Muscle of back (tissue), 11 donors: ENCODE data around the gene ZNF319. TPM values are rescaled to one million over a fixed set of nuclear protein-coding genes. Genes with fewer than 3 reads are reported as not detected.
"Not testable (repeated sequence)": the region's sequence is repeated elsewhere in the genome, so short reads cannot be mapped to it uniquely, and the experiment has no call there.

Experiments used
- DNase-seq, 3 donors: peaks; one replicate each; pipeline versions ENCODE4 v3.0.0 to v3.0.0-alpha.2; 2013
- polyA plus RNA-seq, 10 donors: library from polyadenylated mRNA; unstranded; fragments of 120-200 nt; gene quantifications; one replicate each; pipeline ENCODE4 v1.2.1, GENCODE V29; 2013; ENCODE audit not compliant: insufficient read length in 10 of 10

The ZNF319 gene
- polyA plus RNA-seq, 10 donors: 4.6 to 7.7 (median 6.5) TPM

DNA sequence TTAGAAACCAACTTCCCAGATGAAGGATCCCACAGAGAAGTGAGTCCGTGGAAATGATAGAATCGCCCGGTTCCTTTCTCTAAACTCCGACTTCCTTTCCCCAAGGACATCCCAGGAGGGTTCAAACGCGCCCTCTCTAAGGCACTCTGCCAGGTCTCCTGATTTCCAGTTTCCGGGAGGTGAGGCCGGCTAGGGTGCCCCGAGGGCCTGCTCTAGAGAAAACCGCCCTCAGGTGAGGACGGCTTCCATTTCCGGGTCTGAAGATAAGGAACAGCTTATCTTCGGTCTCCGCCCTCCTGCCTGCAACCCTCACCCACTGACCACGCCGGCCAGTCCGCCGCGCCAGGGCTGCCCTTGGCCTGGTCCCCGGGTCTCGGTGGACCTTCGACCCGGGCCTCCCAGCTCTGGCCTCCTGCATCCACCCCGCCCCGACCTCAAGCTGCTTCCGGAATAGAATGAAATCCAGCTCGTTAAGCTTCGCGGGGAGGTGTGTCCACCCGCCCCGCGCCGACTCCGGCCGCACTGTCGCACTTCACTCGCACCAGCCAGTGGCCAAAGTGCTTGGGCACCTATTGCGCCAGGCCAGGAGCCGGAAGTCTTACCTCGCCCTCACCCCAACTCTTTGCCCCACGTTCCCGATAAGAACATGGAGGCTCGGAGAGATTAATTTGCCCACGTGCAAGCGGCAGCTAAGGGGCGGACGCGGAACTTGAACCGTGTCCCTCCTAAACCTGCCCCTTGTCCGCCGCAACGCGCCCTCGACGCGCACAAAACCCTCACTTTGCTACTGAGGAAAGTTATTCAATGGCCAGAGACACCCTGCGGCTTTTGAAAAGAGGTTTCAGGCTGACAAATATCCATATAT, 24.2 kb upstream of the ZNF319 start:
- DNase-seq: no peak

DNA sequence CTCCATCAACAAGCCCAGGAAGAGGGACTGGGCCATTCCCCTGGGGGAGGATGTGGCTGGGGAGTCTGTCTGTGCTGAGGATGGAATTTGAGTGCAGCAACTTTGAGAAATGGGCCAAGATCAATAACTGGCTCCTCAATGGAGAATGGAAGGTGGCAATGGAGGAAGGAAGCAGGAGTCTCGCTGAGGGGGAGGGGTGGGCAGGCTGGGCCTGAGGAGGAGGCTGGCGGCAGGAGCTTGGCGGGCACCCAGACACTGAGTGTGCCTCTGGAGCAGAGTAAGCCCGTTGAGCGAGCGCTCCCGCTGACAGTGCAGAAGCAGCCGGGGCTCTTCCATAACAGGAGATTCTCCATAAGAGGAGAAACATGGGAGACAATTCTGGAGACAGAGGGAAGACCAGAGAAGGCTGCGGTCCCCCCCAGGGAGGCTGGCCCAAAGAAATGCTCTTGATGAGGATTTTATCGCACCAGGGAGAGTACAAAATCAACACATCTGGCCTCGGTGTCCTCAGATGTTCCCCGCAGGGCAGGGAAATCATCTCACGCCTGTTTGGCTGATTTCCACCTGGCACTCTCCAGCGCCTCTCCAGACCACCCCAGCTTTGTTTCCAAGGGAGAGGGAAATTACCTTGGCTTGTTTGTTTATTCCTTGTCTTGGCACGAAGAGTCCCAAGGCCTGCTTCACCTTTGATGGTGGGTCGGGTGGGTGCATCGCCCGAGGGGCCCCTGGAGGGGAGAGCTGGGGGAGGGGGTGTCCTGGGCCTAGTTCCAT, 22.3 kb upstream of the ZNF319 start:
- peak in 1 of 3 donors; percentile 56 for DNase-seq

DNA sequence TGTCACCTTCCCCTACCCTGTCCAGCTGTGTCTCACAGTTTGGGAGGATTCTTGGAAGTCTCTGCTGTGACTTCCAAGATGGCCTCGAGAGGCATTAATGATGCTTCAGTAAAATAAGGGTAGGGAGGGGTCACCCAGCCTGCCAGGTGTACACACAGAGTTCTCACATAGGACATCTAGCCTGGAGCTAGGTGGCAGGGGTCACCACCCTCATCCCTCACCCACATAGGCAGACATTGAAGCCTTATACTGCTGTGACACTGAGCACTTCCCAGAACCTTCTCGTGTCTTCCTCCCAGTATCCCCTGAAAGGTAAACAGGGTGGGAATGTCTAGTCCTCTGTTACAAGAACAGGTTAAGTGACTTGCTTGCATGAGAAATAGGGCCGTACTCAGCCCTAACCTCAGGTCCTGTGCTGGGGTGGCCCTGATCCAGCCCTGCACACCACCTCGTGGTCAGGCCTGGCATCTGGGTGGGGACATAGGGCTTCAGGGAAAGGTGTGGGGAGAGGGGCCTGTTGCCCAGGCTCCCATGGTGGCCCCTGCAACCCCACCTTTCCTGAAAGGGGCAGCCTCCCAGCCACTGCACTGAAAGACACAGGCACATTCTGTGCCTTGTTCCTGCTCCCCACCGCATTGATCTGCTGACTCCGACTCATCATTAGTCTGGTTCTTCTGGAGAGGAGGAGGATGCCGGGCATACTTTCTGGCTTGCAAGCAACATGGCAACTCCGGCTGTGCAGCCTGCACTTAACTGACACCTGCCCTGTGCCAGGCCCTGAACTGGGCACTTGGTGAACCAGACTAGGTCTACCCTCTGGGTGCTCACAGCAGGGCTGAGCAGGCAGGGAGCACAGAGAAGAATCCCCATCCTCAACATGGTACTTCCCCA, 21.4 kb upstream of the ZNF319 start:
- no peak for DNase-seq

DNA sequence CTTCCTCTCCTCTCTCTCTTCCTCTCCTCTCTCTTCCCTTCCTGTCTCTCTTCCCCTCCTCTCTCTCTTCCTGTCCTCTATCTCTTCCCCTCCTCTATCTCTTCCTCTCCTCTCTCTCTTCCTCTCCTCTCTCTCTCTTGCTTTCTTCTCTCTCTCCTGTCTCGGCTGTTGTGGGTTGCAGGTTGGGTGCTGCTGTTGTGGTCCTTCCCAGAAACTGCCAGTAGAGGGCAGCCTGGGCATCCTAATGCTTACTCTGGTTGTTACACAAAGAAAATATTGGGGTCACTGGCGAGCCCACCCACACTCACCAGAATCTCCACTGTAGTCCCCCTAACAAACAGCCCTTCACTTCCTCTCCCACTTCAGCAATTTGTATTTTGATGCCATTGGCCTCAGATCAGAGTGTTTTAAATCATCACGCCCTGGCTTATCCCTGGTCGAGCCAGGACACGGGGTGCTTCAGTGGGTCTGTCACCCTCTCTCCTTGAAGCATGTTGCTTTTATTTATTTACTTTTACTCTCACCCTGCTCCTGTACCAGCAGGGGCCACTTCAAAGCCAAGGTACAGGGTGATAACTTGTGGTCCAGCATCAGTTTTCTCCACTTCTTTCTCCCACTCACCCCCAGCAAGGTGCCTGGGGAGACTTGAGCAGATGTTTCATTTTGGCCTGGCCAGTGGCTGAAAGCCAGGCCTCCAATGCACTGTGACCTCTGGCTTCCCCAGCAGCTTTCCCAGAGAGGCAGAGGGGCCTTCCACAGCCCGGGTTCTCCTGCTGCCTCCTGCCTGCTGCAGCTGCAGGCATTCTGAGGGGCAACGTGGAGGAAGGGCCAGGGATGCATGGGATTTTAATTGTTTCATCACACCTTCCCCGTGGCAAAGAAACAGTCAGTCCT, 20.4 kb upstream of the ZNF319 start:
- DNase-seq: peak in 2 of 3 donors; percentile 58 to 80

DNA sequence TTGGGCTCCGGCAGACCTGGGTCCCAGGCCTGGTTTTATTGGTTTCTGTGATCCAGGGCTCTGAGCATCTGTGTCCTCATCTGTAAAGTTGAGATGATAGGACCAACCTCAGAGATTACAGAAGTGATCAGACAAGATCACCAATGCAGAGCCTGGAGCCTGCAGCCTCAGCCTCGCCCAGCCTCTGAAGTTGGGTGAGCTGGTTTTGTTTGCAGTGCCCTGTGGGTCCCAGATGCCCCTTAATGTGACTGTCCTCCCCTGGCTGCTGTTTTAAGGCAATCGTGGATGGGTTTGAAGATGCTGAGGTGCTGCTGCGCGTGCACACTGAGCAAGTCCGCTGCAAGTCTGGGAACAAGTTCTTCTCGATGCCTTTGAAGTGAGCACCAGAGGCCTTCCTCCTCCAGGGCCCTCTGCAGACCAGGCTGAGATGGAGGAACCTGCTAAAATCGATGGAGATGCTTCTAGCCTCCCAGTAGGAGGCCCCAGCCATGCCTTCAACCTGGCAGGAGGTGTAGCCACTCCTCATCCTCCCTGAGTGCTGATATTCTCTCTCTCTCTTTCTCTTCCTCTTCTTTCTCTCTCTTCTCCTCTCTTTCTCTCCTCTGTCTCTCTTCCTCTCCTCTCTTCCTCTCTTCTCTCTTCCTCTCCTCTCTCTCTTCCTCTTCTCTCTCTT, 19.5 kb upstream of the ZNF319 start:
- no peak for DNase-seq

DNA sequence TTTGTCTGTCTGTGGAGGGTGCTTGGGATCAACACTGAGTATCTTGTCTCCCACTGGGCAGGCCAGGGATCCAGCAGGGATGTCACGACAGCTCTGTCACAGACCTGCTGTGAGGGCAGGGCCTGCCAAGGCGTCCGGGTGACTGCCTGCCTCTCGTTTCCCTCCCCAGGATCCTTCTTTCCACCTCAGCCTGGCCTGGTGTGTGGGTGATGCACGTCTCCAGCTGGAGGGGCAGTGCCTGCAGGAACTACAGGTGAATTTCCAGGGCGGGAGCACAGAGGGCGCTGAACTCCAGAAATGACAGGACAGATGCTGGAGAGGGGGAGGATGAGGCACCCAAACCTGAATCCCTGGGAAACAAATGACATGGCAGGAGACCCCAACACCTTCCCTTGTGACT, 18.3 kb upstream of the ZNF319 start:
- no peak for DNase-seq

DNA sequence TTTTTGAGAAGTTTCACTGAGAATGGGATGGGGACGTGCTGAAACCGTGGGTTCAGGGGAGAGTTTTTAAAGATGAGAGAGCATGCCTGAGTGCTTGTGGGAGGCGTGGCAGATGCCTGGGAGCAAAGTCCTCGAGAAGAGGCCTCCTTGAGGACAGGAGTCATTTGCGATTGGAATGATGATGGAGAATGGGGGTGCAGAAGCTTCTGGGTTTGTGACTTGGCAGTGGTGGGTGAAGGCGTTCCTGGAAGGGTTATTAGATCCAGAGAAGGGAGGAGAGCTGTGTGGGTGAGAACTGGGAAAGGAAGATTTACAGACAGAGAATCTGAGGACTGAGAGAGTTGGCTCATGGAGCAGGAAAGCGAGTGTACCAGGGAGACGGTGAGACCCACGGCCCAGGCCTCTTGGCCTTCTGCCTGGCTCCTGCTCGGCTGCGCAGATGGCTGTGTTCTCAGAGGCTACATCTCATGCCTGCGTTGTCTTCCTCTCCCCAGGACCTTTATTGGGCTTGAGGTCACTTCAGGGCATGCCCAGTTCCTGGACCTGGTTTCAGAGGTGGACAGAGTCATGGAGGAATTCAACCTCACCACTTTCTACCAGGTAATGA, 16.5 kb upstream of the ZNF319 start:
- DNase-seq: no peak

DNA sequence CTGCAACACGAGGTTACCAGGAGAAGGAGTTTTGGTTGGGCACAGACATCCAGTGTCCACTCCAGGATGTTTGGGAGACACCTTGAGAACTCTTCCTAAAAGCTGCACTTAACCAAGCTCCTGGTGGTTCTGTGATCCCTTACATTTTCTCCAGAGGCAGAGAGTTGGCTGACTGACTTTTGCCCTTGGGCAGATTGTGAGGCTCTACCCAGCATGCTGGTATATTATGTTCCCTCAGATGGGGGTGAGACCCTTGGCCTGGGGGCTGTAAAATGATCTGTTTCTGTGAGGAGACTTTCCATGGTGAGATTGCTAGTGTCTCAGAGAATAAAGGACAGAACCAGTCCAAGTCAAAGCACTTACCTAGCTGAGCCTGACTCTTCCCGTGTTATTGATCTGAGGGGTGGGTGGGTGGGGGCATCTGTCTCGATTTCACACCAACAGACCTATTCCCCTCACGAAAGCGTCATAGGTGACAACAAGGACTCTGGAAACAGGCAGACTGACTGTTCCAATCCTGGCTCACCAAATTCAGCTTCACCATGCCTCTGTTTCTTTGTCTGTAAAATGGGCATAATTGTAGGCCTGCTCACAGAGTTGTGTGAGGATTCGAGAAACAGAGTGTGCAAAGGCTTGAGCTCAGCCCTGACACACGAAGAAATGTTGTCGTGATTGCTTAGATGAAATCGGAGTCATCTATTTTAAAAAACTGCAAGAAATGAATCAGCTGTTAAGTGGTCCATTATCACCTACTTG, 12.9 kb upstream of the ZNF319 start:
- DNase-seq: no peak

DNA sequence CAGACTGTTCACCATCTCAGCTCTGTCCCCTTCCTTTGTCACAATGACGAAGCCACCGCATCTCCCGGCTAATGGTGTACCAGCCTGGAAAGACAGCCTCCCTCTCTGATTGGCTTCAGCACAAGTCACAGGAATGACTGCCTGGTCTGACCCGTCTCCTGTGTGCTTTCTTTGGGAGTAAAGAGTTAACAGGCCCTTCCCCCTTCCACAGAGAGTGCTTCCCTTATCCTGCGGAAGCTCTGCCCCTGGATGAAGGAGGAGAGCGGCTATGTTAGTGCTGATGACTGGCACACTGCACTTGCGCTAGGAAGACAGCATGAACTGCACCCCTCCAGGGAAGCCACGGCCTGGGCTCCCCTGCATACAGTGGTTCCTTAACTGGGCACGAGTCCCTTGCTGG, 12.0 kb upstream of the ZNF319 start:
- DNase-seq: no peak

DNA sequence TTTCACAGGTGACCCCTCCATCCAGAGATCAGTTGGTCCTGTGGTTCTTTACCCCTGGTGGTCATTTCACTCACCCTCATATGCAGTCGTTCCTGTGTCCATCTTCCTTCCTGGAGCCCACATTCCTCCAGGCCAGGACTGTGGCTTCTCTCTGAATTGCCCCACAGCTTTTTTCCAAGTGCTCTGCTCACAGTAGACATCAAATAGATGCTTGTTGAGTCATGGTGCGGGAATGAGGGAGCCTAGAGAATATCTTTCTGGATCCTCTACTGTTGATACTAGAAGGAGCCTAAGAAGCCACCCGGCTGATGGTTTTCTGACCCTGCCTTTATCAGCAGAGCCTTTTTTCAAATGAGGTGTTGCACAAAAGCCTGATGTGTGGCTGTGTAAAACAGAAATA, 11.2 kb upstream of the ZNF319 start:
- DNase-seq: no peak

DNA sequence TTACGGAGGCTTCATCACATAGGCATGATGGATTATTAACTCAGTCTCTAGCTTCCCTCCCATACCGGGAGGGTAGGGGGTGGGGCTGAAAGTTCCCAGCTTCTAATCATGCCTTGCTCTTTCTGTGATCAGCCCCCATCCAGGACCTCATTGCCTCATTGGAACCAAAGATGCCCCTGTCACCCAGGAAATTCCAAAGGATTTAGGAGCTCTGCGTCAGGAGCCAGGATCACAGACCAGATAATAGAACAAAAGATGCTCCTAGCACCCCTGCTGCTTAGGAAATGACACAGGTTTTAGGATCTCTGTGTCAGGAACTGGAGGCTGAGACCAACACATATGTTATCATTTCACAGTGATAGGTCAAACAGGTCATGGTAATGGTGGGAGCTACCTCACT, 10.4 kb upstream of the ZNF319 start:
- no peak for DNase-seq

DNA sequence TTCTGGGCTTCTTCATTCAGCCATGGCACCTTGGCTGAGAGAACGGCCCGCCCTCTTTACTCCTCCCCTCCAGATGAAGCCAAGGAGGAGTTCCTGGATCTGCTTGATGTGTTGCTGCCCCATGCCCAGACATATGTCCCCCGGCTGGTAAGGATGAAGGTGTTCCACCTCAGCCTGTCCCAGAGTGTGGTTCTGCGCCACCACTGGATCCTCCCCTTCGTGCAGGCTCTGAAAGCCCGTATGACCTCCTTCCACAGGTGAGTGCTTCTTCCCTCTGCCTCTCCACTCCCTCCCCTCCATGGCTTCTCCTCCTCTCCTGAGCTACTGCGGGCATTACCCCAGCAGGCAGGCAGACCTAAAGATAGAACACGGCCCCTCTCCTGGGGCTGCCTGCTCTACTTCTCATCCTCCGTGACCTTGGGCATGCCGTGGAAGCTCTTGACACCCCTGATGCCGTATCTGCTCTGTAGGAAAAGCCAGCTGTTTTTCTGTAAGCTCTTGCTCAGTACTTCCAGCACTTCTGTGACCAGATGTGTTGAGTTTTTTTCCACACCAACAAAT, 9.5 kb upstream of the ZNF319 start:
- DNase-seq: no peak

DNA sequence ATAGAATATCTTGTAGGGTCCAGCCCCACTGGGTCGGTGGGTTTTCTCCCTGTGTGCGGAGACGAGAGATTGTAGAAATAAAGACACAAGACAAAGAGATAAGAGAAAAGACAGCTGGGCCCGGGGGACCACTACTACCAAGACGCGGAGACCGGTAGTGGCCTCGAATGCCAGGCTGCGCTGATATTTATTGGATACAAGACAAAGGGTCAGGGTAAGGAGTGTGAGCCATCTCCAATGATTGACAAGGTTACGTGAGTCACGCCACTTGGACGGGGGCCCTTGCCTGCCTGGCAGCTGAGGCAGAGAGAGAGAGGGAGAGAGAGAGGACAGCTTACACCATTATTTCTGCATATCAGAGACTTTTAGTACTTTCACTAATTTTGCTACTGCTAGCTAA, 4.3 kb upstream of the ZNF319 start:
- DNase-seq: not testable (repeated sequence)

DNA sequence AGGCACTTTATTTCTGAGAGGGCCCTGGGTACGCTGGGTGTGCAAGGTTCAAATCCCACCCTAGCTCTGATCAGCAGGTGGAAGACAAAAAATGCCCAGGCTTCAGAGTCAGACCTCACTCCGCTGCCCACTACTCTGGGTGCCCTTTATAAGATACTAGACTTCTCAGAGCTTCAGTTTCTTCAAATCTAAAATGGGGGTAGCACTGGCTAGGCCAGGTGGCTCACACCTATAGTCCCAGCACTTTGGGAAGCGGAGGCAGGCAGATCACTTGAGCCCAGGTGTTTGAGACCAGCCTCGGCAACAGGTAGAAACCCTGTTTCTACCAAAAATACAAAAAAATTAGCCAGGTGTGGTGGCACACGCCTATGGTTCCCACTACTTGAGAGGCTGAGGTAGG, 2.5 kb upstream of the ZNF319 start:
- DNase-seq: no peak

DNA sequence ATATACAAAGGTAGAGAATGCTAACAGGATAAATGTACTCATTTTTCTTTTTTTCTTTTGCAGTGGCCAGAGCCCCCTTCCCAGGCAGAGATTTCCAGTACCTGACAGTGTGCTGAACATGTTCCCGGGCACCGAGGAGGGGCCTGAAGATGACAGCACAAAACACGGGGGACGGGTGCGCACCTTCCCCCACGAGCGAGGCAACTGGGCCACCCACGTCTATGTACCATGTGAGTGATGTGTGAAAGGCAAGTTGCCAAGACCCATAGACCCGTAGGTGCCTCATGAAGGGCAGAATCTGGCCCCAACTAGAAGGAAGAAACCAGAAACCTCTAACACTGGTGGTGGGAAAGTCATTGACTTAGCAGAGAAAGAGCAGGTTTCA, 1.9 kb upstream of the ZNF319 start:
- DNase-seq: no peak

DNA sequence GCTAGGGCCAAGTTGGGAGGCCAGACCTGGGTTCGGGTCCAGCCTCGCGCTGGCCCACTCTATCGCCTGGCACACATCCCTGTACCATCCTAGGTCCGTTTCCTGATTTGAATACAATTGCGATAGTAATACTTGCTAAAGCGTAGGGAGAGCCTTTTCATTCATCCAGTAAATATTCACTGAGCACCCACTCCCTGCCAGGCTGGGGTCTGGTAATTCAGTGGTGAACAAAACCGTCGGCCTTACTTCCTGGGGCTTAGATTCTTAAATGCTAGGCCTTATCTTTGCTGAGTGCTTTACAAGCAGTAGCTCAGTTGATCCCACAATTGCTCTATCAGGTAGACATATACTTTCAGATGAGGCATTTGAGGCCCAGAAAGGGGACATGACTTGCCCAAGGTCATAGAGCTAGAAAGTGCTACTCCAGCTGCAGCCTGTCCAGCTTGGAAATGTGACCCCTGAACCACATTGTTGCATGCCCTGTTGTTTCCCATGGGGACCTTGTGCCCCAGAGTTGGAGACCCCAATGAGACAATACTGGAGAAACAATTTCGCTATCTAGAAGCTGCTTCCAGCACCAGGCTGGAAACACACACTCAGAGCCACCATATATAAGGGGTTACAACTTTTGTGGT, 1.4 kb upstream of the ZNF319 start:
- no peak for DNase-seq

DNA sequence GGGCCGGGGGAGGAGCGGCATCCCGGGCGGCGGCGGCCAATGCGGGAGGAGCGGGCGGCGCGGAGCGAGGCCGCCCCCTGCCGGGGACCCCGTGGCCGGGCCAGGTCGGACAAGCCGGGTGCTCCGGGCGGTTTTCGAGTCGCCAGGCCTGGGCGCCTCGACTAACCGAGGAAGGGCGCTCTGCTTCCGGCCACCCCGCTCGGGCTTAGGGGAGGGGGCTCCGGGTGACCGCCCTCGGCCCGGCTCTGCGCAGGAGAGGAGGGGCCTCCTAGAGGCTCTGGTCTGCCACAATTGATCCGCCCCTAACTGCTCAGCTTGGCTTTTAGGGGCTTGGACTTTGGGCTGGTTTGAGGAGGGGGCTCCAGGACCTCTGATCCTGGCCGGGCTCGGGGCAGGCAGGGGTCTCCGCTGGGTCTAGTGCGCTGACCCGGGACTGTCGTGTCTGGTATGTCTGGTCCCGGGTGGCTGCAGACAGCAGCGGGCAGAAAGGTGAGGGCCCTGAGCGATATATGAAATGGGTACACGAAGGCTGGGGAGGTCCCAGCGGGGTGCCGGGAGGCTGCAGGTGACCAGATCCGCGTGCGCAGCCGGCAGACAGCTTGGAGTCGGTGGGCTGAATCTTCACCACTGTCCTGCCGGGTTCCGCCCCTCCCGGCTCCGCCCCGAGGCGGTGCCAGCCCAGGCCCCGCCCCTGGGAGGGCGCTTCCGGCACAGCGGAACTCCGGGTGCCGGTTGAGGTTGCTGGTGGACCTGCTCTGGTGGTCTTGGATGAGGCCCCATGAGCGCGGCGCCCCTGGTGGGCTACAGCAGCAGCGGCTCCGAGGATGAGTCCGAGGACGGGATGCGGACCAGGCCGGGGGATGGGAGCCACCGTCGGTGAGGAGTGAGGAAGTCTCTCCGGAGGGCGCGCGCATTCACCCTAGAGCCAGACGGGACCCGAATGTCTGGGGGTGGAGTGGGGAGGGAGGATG, 519 bp upstream of the ZNF319 start, which contains the start of gene USB1:
USB1 (plus strand) TSS at position 702 of the 971 bp plus-strand sequence; CDS start at position 779, 77 bp downstream.
- peak; percentile 82 to 94 (median 92) for DNase-seq
